NCI-H2171 treated with DMSO at 0.1 percent for 48 hours (cell line): Measurements from ENCODE around the gene BMP7.
"Not testable (repeated sequence)": the region's sequence is repeated elsewhere in the genome, so short reads cannot be mapped to it uniquely, and the experiment has no call there.

ENCODE experiments used
- DNase-seq: peaks from one replicate; lab custom pipeline; 2025; lab: John Stamatoyannopoulos, UW

The BMP7 gene

DNA sequence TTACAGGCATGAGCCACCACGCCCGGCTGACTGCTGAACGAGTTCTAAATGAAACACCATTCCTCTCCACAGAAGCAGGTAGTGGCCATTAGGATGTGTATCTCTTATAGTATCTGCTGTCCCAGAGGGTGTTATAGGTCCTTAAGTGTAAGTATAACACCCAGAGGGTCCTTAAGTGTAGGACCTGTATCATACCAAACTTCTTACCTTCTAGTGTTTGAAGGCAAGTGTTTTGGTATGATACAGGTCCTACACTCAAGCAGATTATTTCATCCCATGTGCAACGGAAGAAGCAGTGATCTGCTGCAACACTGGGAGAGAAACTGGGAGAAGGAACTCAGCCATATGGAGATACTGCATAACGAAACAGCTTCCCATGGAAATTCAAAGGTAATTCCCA is 17.4 kb downstream of the BMP7 start:
- no peak for DNase-seq

DNA sequence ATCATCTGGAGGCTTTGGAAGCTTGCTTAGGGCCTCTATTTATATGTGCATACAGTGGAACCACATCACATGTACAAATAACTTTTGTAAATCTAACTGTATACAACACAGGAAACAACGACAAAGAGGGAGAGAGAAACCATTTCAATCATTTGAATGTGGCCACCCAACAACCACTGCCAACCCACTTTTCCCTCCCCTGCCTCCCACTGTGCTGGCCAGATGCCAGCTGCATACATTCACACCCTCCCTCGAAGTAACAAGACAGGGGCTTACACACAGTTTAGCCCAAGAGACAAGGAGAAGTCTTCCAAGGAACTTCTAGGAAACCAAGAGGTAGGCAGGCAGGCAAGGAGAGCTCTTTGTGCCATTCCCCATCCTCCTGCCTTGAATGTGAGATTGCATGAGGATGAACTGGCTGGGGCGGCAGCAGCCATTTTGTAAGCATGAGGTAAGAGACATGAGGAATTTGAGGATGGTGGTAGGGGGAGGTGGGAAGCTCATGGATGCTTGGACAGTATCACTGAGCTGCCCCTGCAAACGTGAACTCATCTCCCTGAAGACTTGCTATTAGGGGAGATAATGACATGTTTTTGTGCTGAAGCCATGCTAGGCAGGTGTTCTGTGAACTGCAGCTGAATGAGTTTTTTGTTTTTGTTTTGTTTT is 18.2 kb downstream of the BMP7 start:
- DNase-seq = no peak

DNA sequence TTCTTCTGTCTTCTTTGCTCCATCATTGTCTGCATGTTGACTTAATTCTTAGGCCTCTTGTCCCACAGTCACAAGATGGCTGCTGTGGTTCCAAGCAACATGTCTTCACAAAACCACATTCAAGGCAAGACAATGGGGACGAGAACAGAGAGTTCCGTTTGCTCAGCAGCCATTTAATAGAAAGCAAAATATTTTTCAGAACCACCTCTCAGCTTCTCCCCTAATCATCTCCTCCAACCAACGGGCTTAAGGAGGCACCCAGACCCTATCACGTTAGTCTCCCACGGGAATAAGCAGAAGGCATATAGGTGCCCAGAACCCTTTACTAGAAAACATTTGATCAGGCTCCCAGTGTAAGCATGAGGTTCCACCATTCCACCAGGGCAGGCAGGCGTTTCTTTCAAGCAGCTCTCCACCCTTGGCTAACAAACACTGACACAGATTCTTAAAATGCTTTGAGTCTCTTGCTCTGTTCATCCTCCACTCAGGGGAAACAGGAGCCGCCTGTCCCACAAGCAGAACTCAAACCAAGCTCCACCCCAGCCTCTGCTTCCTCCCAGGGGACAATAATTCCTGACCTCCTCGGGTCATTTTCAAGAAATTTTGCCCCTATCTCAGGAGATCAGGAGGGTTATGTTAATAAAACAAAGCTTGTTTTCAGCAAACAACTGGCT is 19.0 kb downstream of the BMP7 start:
- DNase-seq = no peak

DNA sequence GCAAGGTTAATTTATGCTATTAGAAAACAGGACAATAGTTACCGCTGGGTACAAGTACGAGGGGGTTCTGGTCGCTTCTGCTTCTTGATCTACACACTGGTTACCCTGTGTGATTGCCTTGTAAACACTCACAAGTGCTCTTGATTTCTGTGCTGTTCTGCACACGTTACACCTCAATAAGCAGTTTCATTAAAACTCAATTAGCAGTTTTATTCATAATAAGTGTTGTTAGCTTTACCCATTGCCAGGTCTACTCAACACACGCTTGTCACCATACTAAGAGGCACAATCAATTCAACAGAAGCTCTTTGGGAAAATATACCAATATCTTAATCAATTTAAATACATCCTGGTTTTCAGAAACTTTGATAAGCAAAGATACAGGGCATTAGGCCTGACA is 20.4 kb downstream of the BMP7 start:
- DNase-seq = no peak

DNA sequence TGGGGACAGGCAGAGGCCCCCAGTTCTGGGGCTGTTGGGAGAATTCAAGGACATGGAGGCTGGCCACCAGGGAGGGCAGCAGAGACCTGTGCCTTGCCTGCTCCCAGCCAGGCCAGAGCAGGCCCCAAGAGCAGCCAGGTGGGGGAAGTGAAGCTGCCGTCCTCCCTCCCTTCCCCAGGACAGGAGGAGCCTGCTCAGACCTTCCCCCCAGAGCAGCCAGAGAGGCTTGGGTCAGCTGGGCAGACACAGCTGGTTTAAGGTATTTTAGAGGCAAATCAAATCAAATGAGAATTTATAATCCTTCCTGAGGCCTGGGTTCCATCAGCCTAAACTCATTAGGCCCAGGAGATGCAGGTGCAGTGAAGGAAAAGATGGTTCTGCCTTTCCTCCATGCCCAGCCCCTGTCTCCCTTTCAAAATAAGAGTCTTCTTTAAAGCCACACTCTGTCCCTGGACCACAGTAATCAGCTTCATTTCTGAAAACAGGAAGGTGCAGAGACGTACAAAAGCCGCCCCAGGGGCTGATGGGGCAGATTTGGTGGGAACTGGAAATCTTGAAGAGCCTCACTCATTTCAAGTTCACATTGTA is 21.7 kb downstream of the BMP7 start:
- no peak for DNase-seq

DNA sequence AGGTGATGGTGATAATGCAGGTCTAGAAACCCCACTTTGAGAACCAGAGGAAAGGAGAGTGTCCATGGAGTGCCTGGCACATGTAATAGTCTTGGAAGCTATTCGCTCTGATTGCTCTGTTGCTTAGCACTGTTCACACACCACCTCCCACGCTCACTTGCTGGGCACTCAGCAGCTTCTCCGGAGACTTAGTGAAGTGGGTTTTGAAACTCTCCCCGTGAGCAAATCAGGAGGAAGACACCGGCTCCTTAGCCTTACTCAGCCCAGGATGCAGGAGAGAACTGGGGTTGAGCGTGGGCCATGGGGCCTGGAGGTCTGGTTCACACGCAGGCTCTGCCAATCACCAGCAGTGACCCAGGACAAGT is 22.2 kb downstream of the BMP7 start:
- DNase-seq = no peak

DNA sequence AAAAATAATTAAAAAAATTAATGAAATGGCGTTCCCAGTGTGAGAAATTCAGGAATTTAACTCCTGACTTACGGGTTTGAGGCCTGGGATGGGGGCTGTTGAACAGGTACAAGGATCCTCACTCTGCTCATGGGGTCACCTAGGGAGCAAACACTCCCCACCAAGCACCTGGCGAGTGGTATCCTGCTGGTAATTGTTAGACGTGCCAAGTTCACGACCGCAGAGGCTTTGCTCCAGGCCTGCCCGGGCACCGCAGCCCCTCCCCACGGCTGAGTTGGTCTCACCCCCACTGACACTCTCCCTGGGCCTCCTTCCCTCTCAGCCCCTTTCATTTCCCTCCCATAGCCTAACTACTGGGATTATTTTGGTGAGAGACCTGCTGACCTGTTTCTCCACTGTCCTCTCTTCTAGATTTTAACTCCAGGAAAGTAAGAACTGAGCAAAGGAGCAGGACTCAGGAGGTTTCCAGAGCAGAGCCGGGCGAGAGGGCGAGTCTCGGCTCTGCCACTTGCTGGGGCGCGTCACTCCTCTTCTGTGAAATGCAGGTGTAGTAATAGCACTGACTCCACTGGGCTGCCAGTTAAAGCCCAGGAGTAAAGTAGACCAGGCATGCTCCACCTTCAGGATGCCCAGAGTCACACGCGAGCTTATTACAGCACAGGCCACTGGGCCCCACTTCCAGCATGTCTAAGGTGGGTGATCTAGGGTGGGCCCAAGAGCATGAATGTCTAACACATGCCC is 22.8 kb downstream of the BMP7 start:
- DNase-seq = no peak

DNA sequence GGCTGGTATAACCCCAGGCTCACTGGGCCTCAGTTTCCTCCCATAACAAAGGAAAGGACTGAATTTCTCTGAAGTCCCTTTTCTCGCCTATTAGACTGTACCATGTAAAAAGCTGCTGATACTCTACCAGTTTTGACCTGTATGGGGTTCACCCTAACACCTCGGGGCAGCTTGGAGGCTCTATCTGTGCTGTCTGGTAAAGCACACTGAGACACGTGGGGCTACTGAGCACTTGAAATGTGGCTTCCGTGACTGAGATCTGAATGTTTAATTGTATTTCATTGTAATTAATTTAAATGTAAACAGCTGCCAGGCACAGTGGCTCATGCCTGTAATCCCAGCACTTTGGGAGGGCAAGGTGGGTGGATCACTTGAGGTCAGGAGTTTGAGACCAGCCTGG is 24.0 kb downstream of the BMP7 start:
- no peak for DNase-seq

DNA sequence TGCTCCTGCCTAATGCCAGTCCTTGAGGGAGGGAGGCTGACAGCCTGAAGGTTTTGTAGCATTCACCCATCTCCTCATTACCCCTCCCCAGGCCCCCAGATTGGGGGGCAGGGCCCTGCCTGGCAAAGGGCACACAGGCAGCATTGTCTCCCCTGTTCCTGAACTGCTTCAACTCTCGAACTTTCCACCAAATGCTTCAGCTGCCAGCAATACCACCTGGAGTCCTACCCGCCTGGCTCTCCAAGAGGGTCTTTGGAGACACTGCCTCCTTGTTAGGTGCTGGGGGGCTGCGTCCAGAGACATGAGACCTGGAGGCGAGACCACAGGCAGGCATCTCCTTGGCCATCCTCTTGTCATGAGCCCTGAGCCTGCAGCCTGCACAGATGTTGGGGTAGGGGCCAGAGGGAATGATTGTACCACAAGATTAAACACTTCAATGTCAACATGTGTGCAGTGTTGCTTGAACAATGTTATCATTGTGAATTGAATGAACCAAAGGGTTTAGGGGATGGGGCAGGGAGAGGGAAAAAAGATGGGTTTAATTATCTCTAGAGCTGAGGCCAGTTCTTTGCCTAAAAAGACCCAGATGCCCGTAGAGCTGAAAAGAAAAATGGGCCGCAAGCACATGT is 25.0 kb downstream of the BMP7 start:
- no peak for DNase-seq

DNA sequence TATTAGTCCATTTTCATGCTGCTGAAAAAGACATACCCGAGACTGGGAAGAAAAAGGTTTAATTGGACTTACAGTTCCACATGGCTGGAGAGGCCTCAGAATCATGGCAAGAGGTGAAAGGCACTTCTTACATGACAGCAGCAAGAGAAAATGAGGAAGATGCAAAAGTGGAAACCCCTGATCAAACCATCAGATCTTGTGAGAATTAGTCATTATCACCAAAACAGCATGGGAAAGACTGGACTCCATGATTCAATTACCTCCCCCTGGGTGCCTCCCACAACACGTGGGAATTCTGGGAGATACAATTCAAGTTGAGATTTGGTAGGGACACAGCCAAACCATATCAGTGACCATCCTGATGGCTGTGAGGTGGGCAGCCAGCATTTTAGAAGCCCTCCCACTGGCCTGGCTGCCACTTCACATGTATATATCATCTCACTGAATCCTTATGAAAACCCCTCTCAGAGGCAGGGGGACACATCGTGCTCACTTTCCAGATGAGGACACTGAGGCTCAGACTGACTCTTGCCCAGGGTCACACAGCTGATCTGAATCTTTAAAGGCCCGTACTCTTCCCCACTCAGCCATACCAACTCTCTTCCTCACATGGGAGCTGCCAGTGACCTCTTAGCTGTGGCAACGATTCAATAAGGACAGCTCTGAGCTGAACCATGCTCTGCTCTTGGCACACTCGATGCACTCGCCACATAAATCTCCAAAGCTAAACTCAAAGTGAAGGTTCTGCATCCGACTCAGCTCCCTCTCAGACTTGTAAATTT is 25.7 kb downstream of the BMP7 start:
- no peak for DNase-seq

DNA sequence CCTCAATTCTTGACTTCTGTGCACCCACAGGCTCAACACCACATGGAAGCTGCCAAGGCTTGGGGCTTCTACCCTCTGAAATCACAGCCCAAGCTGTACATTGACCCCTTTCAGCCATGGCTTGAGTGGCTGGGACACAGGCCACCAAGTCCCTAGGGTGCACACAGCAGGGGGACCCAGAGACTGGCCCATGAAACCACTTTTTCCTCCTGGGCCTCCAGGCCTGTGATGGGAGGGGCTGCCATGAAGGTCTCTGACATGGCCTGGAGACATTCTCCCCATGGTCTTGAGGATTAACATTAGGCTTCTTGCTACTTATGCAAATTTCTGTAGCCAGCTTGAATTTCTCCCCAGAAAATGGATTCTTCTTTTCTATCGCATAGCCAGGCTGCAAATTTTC is 26.7 kb downstream of the BMP7 start:
- DNase-seq = not testable (repeated sequence)

DNA sequence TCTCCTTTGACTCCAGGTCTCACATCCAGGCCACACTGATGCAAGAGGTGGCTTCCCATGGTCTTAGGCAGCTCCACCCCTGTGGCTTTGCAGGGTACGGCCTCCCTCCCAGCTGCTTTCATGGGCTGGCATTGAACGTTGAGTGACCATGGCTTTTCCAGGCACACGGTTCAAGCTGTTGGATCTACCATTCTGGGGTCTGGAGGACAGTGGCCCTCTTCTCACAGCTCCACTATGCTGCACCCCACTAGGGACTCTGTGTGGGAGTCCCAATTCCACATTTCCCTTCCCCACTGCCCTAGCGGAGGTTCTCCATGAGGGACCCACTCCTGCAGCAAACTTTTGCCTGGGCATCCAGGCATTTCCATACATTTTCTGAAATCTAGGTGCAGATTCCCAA is 27.1 kb downstream of the BMP7 start:
- not testable (repeated sequence) for DNase-seq

DNA sequence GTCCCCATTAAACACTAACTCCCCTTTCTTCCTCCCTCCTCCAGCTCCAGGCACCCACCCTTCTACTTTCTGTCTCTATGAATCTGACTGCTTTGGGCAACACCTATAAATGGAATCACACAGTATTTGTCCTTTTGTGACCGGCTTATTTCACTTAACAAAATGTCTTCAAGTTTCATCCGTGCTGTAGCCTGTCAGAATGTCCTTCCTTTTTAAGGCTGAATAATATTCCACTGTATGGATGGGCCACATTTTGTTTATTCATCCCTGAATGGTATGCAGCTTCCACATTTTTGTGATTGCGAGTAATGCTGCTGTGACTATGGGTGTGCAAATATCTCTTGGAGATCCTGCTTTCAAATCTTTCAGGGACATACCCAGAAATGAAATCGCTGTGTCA is 28.4 kb downstream of the BMP7 start:
- DNase-seq = no peak

DNA sequence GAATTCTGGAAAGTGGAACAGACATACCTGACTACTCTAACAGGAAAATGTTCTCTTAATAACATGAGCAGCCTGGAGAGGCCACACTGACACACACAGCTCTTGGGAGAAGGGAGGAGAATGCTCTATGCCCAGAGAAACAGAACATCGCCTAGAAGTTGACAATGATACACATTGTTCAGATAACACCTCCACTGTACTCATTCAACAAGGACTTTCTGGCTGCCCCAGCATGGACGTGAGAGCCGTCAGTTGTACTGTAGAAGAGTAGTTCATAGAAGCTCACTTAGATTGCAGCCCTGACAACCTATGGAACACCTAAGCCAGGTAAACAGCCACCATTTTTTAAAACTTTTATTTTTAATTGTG is 28.9 kb downstream of the BMP7 start:
- no peak for DNase-seq

DNA sequence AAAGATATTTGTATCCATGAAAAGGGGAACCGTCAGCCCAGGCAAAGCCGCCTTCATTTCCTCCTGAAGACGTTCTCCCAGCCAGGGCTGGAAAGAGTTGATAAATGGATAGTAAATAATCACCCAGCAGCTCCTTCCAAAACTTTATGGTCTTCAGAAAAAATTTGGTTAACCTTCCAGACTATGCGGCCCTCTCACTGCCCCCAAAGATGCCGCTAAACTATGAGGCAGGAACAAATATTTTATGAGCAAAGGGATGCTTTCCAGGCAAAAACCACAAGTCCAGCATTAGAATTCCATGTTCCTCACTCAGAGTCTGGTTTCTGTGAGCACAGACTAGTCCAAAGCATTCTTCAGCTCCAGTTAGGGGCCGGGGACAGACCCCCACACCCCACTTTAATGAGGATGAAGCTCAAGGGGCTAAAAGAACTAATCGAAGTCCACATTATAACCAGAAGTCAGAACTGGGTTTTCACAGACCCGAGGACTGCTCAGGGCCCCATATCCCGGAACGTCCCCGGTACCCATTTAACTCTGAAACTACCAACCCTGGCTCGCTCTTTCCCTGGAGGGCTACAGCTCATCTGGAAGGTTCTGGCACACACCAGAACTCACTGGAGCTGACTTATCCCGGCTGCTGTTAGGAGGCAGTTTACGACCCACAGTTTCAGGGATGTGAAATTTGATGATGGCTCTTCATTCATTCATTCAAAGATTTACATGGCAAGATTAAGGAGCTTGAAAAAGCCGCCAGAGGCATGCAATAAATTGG is 29.4 kb downstream of the BMP7 start:
- no peak for DNase-seq

DNA sequence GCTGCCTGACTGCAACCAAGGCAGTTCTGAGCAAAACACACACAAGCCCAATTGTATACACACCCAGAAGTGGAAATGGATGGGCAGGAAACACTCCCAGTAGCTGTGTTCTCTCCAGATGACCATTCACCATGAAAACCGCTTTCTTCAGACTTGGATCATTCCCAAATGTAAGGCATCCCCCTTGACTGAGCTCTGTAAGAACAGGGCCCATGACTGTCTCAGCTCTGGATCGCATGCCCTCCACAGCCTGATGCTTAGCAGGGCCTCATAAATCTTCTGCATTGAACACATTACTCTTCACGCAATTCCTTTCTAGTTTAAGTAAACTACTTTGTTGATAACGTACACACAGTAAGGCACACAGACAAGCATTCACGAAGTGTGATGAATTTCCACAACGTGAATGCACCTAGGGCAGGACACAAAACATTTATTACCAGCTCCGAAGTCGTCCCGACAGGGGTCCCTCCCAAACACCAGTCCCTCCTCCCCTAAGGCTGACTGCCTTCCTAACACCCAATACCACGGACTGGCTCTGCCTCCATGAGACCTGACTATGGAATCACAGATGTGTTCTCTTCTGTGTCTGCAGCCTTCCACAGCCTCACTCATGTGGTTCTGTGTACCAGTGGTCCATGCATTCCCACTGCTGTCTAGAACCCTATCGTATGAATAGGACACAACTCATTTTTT is 31.7 kb downstream of the BMP7 start:
- DNase-seq = no peak

DNA sequence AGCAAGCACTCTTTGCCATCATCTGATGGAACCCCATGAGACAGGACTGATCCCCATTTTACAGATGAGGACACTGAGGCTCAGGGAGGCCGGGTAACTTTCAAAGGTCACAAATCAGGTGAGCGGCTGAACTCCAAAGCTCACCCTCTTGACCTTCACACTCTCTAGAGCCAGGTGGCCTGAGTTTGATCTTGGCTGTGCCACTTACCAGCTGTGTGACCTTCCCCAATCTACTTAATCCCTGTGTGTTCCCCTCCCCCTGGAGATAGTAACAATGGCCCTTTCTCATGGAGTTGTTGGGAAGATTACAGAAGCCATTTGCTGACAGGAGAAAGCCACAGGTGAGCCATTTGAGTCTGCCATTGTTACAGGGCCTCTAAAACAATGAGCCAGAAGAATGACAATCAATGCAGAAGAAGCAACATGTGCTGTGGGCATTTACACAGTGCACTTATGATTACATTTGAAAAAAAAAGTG is 34.5 kb downstream of the BMP7 start:
- DNase-seq = no peak

DNA sequence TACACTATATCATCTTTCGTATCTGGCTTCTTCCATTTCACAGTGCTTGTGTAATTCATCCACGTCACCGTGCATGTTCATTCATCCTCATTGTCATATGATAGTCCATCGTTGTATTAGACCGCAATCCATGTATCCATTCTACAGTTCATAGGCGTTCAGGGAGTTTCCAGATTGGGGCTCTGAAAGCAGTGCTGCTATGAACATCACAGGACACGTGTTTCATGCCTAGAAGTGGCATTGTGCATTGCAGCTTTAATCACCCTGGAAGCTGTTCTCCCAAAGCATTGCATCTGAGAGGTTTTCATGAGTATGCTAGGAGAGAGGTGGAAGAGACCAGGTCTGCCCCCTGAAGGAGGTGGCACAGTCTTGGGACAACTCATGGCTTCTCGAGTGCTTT is 35.3 kb downstream of the BMP7 start:
- DNase-seq = no peak

DNA sequence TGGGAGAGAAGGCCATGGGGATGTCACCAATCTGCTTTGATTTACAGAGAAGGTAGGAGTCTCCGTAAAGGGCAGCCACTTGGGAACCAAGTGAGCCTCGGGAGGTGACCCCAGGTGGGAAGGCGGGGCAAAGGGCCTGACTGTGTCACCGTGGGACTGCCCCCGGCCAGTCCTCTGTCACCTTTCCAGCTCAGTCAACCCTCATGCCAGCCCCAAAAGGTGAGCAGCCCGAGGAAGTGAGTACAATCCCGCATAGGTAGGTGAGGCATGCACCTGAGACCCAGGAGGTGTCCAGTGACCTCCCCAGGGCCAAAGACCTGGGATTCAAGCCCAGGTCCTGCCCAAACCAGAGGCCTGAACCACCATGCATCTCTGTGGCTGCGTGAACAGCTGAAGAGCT is 36.2 kb downstream of the BMP7 start:
- DNase-seq = no peak

DNA sequence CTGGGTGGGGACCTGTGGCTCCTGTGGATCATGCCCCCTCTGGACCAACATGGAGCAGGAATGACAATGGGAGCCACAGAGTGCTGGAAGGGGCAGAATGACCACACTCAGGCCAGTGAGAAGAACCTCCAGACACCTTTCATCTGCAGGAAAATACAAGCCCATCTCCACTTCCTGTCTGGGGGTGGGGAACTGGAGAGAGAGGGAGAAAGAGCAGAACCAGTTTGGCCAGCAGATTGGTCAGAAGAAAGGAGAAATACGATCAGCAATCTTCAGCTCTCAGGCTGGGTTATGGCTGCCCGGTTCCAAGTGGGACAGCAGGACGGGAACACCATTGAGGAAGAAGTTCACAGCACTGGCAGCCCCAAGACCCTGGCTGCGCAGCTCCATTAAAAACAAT is 37.0 kb downstream of the BMP7 start:
- no peak for DNase-seq
